IPS-18c (cell line): Measurements from ENCODE around the gene SLC7A8.
A peak's percentile ranks its signal among the peaks of the same experiment; 100 is the strongest.
"Not testable (repeated sequence)": the region's sequence is repeated elsewhere in the genome, so short reads cannot be mapped to it uniquely, and the experiment has no call there.

ENCODE experiments used
- H3K4me3 ChIP-seq: 2 replicates; pipeline ENCODE4 v1.7.0; 2013; ENCODE audit warnings: low read depth, mild to moderate bottlenecking, low read length, moderate library complexity; ENCODE audit not compliant: insufficient read depth
- H3K9me3 ChIP-seq: one replicate; pipeline ENCODE4 v1.6.1; 2013; ENCODE audit warnings: mild to moderate bottlenecking, low read length, moderate library complexity; ENCODE audit not compliant: control insufficient read depth, insufficient read depth

SLC7A8 gene

GRCh38 chr14:23113431-23114119 is 69.9 kb downstream of the SLC7A8 start:
- Histone ChIP-seq H3K4me3 (no peak overlapping the region), H3K9me3 (peaks cover under 1% of the 10 kb centered on the region)

GRCh38 chr14:23112359-23113178 is 70.9 kb downstream of the SLC7A8 start:
- Histone ChIP-seq H3K9me3 (peaks cover 4% of the 10 kb centered on the region), H3K4me3 (peak overlapping the region; percentile 20; the same call in 1 of the 2 replicates)

- Histone ChIP-seq H3K4me3 (no peak overlapping the region), H3K9me3 (peaks cover 4% of the 10 kb centered on the region)
Observed at GRCh38 chr14:23110579-23111365, 72.7 kb downstream of the SLC7A8 start.

GRCh38 chr14:23109769-23110168 is 73.7 kb downstream of the SLC7A8 start:
- H3K4me3 ChIP-seq, result no peak overlapping the region
- H3K9me3 ChIP-seq, result peaks cover 4% of the 10 kb centered on the region

- H3K4me3 ChIP-seq, H3K9me3 ChIP-seq: not testable (repeated sequence)
Observed at GRCh38 chr14:23108169-23108568, 75.3 kb downstream of the SLC7A8 start.

GRCh38 chr14:23107620-23108019 is 75.8 kb downstream of the SLC7A8 start:
- not testable (repeated sequence) for H3K4me3 ChIP-seq, H3K9me3 ChIP-seq

GRCh38 chr14:23106747-23107045 is 76.8 kb downstream of the SLC7A8 start:
- Histone ChIP-seq H3K9me3 (peaks cover 4% of the 10 kb centered on the region), H3K4me3 (no peak overlapping the region)

GRCh38 chr14:23105348-23105824 is 78.1 kb downstream of the SLC7A8 start:
- Histone ChIP-seq H3K9me3 (peaks cover 4% of the 10 kb centered on the region), H3K4me3 (no peak overlapping the region)

GRCh38 chr14:23104591-23105347 is 78.7 kb downstream of the SLC7A8 start, which contains the start of gene CIROP:
Gene CIROP, minus strand, starts transcription at chr14:23104989. Its CDS starts 69 bp downstream, at chr14:23104920.
- H3K4me3 ChIP-seq, result no peak within 1 kb of the TSS
- peaks cover 4% of the 10 kb centered on the region for H3K9me3 ChIP-seq

GRCh38 chr14:23104070-23104590 is 79.3 kb downstream of the SLC7A8 start:
- peaks cover 4% of the 10 kb centered on the region for H3K9me3 ChIP-seq
- H3K4me3 ChIP-seq, result no peak overlapping the region

GRCh38 chr14:23103581-23103980 is 79.9 kb downstream of the SLC7A8 start:
- Histone ChIP-seq H3K9me3 (peaks cover 4% of the 10 kb centered on the region), H3K4me3 (no peak overlapping the region)

GRCh38 chr14:23102801-23103200 is 80.7 kb downstream of the SLC7A8 start:
- Histone ChIP-seq H3K9me3 (no peaks in the 10 kb centered on the region), H3K4me3 (no peak overlapping the region)

- no peak overlapping the region for H3K4me3 ChIP-seq
- no peaks in the 10 kb centered on the region for H3K9me3 ChIP-seq
Observed at GRCh38 chr14:23101986-23102625, 81.4 kb downstream of the SLC7A8 start.

GRCh38 chr14:23101213-23101970 is 82.1 kb downstream of the SLC7A8 start:
- H3K4me3 ChIP-seq, result no peak overlapping the region
- no peaks in the 10 kb centered on the region for H3K9me3 ChIP-seq

GRCh38 chr14:23099212-23099861 is 84.1 kb downstream of the SLC7A8 start:
- H3K9me3 ChIP-seq, result no peaks in the 10 kb centered on the region
- no peak overlapping the region for H3K4me3 ChIP-seq
